Measurements from ENCODE around the gene RIBC2. TPM values are rescaled to one million over a fixed set of nuclear protein-coding genes. Genes with fewer than 3 reads are reported as not detected.

The RIBC2 gene
- total and polyA plus RNA-seq, 2 of the 4 experiments (the other 2 are of a cell fraction) = 0.29 to 0.36 TPM

DNA sequence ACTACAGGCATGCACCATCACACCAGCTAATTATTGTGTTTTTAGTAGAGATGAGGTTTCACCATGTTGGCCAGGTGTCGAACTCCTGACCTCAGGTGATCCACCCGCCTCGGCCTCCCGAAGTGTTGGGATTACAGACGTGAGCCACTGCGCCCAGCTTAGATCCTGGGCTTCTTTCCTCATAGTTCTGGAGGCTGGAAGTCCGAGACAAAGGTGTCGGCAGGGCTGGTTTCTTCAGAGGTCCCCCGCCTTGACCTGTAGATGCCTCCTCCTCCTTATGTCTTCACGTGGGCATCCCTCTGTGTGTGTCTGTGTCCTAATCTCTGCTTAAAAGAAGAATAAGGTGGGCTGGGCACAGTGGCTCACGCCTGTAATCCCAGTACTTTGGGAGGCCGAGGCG is 45.0 kb downstream of the RIBC2 start:
- H3K14ac ChIP-seq (replicated peaks; ENCODE audit: low read depth, low read length) = no peak overlapping the region
- ChIA-PET POLR2A (ENCODE audit: unreplicated experiment) (no interaction called here), CTCF (no interaction called here)
- H3K27ac ChIP-seq (ENCODE audit: insufficient read depth, low read length) = no peak overlapping the region
- H2AK5ac ChIP-seq (ENCODE audit: low read depth, low read length) = no peak overlapping the region
- H2BK20ac ChIP-seq (ENCODE audit: low read depth, low read length) = no peak overlapping the region
- no peak overlapping the region for H4K8ac ChIP-seq (ENCODE audit: low read depth in 2 of 2, low read length in 2 of 2)
- no peak overlapping the region for H3K18ac ChIP-seq (ENCODE audit: low read depth, low read length)
- ATAC-seq (ENCODE audit: low read depth) = no peak
- H4K20me1 ChIP-seq (ENCODE audit: insufficient read depth, low read length) = no peaks in the 10 kb centered on the region
- DNase-seq = no peak
- no peak overlapping the region for H3K4me2 ChIP-seq (ENCODE audit: low read depth, low read length)
- H2AK9ac ChIP-seq (replicated peaks; ENCODE audit: low read depth, low read length, poor library complexity) = no peak overlapping the region
- no peaks in the 10 kb centered on the region for H3K27me3 ChIP-seq (ENCODE audit: control insufficient read depth, insufficient read depth, low read length)
- 83% methylated on average over 7 of the region's 13 CpGs; no CpG with 5 or more reads in 1 of the 2 experiments for WGBS, 2 experiments (ENCODE audit: extremely low coverage in 2 of 2, insufficient read length in 1 of 2)
- H3K23ac ChIP-seq (ENCODE audit: low read depth, low read length) = no peak overlapping the region
- BruUV-seq (replicated peaks) = no TSS peak
- 0 out of 2 replicates have a peak, but pooled peaks cover 14% of the 10 kb centered on the region for H3K9me1 ChIP-seq (ENCODE audit: insufficient read depth, low read length)
- H3K56ac ChIP-seq (ENCODE audit: extremely low read depth, insufficient read depth, low read length) = no peak overlapping the region
- no peak overlapping the region for H4K5ac ChIP-seq (ENCODE audit: low read depth, low read length)
- H3K4ac ChIP-seq (ENCODE audit: low read depth, low read length) = no peak overlapping the region
- no peak overlapping the region for H2BK120ac ChIP-seq (ENCODE audit: low read depth, low read length)
- no peak overlapping the region for H2AFZ ChIP-seq (replicated peaks; ENCODE audit: low read length, poor library complexity)
- no peak overlapping the region for H2BK15ac ChIP-seq (ENCODE audit: low read depth, low read length)
- no peaks in the 10 kb centered on the region for H3K79me1 ChIP-seq (ENCODE audit: low read depth in 1 of 2, low read length in 2 of 2)
- intact Hi-C loops (cut with micrococcal nuclease) (no loop called here), in situ Hi-C loops (cut with MboI; ENCODE audit: low sequenced_read_pairs) (no loop called here), dilution Hi-C loops (cut with HindIII; ENCODE audit: low sequenced_read_pairs, unreplicated experiment) (no loop called here)
- H3K36me3 ChIP-seq (ENCODE audit: control insufficient read depth, insufficient read depth, low read length) = no peaks in the 10 kb centered on the region
- H3K9me3 ChIP-seq (ENCODE audit: control insufficient read depth, insufficient read depth, low read length) = no peaks in the 10 kb centered on the region
- H4K91ac ChIP-seq (ENCODE audit: insufficient read depth, low read depth, low read length) = no peak overlapping the region
- TF ChIP-seq, protein P1, sequence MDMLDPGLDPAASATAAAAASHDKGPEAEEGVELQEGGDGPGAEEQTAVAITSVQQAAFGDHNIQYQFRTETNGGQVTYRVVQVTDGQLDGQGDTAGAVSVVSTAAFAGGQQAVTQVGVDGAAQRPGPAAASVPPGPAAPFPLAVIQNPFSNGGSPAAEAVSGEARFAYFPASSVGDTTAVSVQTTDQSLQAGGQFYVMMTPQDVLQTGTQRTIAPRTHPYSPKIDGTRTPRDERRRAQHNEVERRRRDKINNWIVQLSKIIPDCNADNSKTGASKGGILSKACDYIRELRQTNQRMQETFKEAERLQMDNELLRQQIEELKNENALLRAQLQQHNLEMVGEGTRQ (IDR thresholded peaks at IDR 0.05; ENCODE audit: low read depth, low read length) = no peak
- TF ChIP-seq SMC3 (IDR thresholded peaks at IDR 0.05; ENCODE audit: low read depth, low read length) (no peak), MAZ (IDR thresholded peaks at IDR 0.05; ENCODE audit: borderline replicate concordance, low read depth, low read length) (no peak), CEBPB (IDR thresholded peaks at IDR 0.05; ENCODE audit: low read depth, low read length) (no peak), RAD21 (IDR thresholded peaks at IDR 0.05; ENCODE audit: low read length) (no peak), BHLHE40 (IDR thresholded peaks at IDR 0.05; ENCODE audit: low read depth, low read length) (no peak), CHD1 (IDR thresholded peaks at IDR 0.05; ENCODE audit: low read depth, low read length) (no peak), MXI1 (IDR thresholded peaks at IDR 0.05; ENCODE audit: borderline replicate concordance, low read depth, low read length) (no peak), POLR2A (IDR thresholded peaks at IDR 0.05; ENCODE audit: low read depth, low read length) (no peak), RFX5 (IDR thresholded peaks at IDR 0.05; ENCODE audit: low read depth, low read length) (no peak), NFE2L2 (IDR thresholded peaks at IDR 0.05; ENCODE audit: low read depth, low read length) (no peak), MAFK (IDR thresholded peaks at IDR 0.05; ENCODE audit: low read depth, low read length) (no peak), FOS (IDR thresholded peaks at IDR 0.05; ENCODE audit: low read depth, low read length) (no peak), RCOR1 (IDR thresholded peaks at IDR 0.05; ENCODE audit: insufficient replicate concordance, low read length) (no peak)
- TF ChIP-seq, protein P2, sequence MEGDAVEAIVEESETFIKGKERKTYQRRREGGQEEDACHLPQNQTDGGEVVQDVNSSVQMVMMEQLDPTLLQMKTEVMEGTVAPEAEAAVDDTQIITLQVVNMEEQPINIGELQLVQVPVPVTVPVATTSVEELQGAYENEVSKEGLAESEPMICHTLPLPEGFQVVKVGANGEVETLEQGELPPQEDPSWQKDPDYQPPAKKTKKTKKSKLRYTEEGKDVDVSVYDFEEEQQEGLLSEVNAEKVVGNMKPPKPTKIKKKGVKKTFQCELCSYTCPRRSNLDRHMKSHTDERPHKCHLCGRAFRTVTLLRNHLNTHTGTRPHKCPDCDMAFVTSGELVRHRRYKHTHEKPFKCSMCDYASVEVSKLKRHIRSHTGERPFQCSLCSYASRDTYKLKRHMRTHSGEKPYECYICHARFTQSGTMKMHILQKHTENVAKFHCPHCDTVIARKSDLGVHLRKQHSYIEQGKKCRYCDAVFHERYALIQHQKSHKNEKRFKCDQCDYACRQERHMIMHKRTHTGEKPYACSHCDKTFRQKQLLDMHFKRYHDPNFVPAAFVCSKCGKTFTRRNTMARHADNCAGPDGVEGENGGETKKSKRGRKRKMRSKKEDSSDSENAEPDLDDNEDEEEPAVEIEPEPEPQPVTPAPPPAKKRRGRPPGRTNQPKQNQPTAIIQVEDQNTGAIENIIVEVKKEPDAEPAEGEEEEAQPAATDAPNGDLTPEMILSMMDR (conservative IDR thresholded peaks at IDR 0.05; ENCODE audit: low read depth, low read length) = no peak
- TF ChIP-seq, protein P3, sequence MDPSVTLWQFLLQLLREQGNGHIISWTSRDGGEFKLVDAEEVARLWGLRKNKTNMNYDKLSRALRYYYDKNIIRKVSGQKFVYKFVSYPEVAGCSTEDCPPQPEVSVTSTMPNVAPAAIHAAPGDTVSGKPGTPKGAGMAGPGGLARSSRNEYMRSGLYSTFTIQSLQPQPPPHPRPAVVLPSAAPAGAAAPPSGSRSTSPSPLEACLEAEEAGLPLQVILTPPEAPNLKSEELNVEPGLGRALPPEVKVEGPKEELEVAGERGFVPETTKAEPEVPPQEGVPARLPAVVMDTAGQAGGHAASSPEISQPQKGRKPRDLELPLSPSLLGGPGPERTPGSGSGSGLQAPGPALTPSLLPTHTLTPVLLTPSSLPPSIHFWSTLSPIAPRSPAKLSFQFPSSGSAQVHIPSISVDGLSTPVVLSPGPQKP (IDR thresholded peaks at IDR 0.05; ENCODE audit: borderline replicate concordance, low read depth, low read length) = no peak
- peaks cover 14% of the 10 kb centered on the region; the same call in 1 of the 2 replicates for H3K4me1 ChIP-seq (ENCODE audit: control insufficient read depth, insufficient read depth, low read length)
- no peak overlapping the region for H3K4me3 ChIP-seq (ENCODE audit: insufficient read depth, low read depth, low read length)
- H2BK5ac ChIP-seq (ENCODE audit: low read depth, low read length, poor library complexity, severe bottlenecking) = no peak overlapping the region
- no peak overlapping the region for H3K9ac ChIP-seq (ENCODE audit: low read depth, low read length)

Data from IMR-90 (cell line).